ENCODE results near the gene CTXND1.

The CTXND1 gene

GRCh38 chr15:80208758-80209734 lies 43.0 kb downstream of the CTXND1 start:
- DNase-seq: no peak

- no peak for DNase-seq
Observed at GRCh38 chr15:80207887-80208286, 44.1 kb downstream of the CTXND1 start.

- no peak for DNase-seq
Observed at GRCh38 chr15:80204231-80204630, 47.8 kb downstream of the CTXND1 start.

- DNase-seq: no peak
Observed at GRCh38 chr15:80203361-80203885, 48.6 kb downstream of the CTXND1 start.

- DNase-seq: no peak
Observed at GRCh38 chr15:80202641-80203360, 49.2 kb downstream of the CTXND1 start.

- no peak for DNase-seq
Observed at GRCh38 chr15:80202016-80202315, 50.0 kb downstream of the CTXND1 start.

- DNase-seq: no peak
Observed at GRCh38 chr15:80201256-80202015, 50.6 kb downstream of the CTXND1 start.

GRCh38 chr15:80199869-80200268 lies 52.1 kb downstream of the CTXND1 start:
- DNase-seq: no peak

GRCh38 chr15:80199366-80199765 lies 52.6 kb downstream of the CTXND1 start:
- DNase-seq: no peak

- DNase-seq: no peak
Observed at GRCh38 chr15:80194914-80195313, 57.1 kb downstream of the CTXND1 start.

- no peak for DNase-seq
Observed at GRCh38 chr15:80194186-80194585, 57.8 kb downstream of the CTXND1 start.

GRCh38 chr15:80191897-80192595 lies 60.0 kb downstream of the CTXND1 start:
- no peak for DNase-seq

- DNase-seq: no peak
Observed at GRCh38 chr15:80191198-80191597, 60.8 kb downstream of the CTXND1 start.

- DNase-seq: no peak
Observed at GRCh38 chr15:80188251-80188650, 63.8 kb downstream of the CTXND1 start.

- no peak for DNase-seq
Observed at GRCh38 chr15:80186597-80186996, 65.4 kb downstream of the CTXND1 start.

GRCh38 chr15:80186066-80186465 lies 65.9 kb downstream of the CTXND1 start:
- no peak for DNase-seq

GRCh38 chr15:80185152-80185551 lies 66.9 kb downstream of the CTXND1 start:
- DNase-seq: no peak

GRCh38 chr15:80184554-80184953 lies 67.5 kb downstream of the CTXND1 start:
- DNase-seq: no peak

- no peak for DNase-seq
Observed at GRCh38 chr15:80183886-80184285, 68.1 kb downstream of the CTXND1 start.

- no peak for DNase-seq
Observed at GRCh38 chr15:80183306-80183705, 68.7 kb downstream of the CTXND1 start.

GRCh38 chr15:80182611-80183261 lies 69.3 kb downstream of the CTXND1 start:
- no peak for DNase-seq

- DNase-seq: no peak
Observed at GRCh38 chr15:80180986-80181385, 71.0 kb downstream of the CTXND1 start.

Measured in central memory CD4-positive, alpha-beta T cell (primary cell).